HepG2 (cell line): ENCODE measurements around the gene PIGL. TPM values are rescaled to one million over a fixed set of nuclear protein-coding genes. Genes with fewer than 3 reads are reported as not detected.

Experiments
- FOXK1 ChIP-seq: sonication (generic); formaldehyde crosslinking; IDR thresholded peaks from 2 replicates; pipeline ENCODE4 v1.4.0; 2020; ENCODE audit warnings: low read depth, missing genetic modification reagents, borderline replicate concordance
- FOXP4 ChIP-seq: sonication (generic); formaldehyde crosslinking; IDR thresholded peaks from 2 replicates; pipeline ENCODE4 v1.4.0; 2020; ENCODE audit warnings: missing genetic modification reagents
- IKZF5 ChIP-seq: IDR thresholded peaks from 2 replicates; pipeline ENCODE4 v1.6.1; 2018; ENCODE audit warnings: missing genetic modification reagents, mild to moderate bottlenecking, missing compliant biosample characterization
- MNT ChIP-seq: fragments of 450-650 bp; IDR thresholded peaks from 2 replicates; pipeline ENCODE4 v1.6.1; 2016
- MXI1 ChIP-seq: IDR thresholded peaks from 3 replicates; pipeline ENCODE4 v1.6.1; 2012; ENCODE audit warnings: low read depth, low read length, inconsistent platforms, borderline replicate concordance
- MZF1 ChIP-seq: sonication (generic); formaldehyde crosslinking; IDR thresholded peaks from 2 replicates; pipeline ENCODE4 v1.8.1; 2023; ENCODE audit warnings: mild to moderate bottlenecking, missing genetic modification reagents, borderline replicate concordance
- NCOR1 ChIP-seq: fragments of 200-600 bp; sonication (generic); IDR thresholded peaks from 2 replicates; pipeline ENCODE4 v1.7.0; 2017; ENCODE audit warnings: antibody characterized with exemption, low read length, borderline replicate concordance
- POGZ ChIP-seq: sonication (generic); formaldehyde crosslinking; IDR thresholded peaks from 2 replicates; pipeline ENCODE4 v1.4.0; 2020; ENCODE audit warnings: mild to moderate bottlenecking, missing genetic modification reagents
- RFX1 ChIP-seq: fragments of 450-650 bp; IDR thresholded peaks from 2 replicates; pipeline ENCODE4 v1.6.1; 2017
- SNAPC2 ChIP-seq: sonication (generic); formaldehyde crosslinking; IDR thresholded peaks from 2 replicates; pipeline ENCODE4 v1.8.1; 2022; ENCODE audit warnings: mild to moderate bottlenecking, missing genetic modification reagents
- ZBTB21 ChIP-seq: sonication (generic); formaldehyde crosslinking; IDR thresholded peaks from 2 replicates; pipeline ENCODE4 v1.4.0; 2020; ENCODE audit warnings: missing genetic modification reagents
- ZBTB49 ChIP-seq: sonication (generic); formaldehyde crosslinking; IDR thresholded peaks from 2 replicates; pipeline ENCODE4 v1.4.0; 2020; ENCODE audit warnings: missing genetic modification reagents, borderline replicate concordance
- ZNF207 ChIP-seq: fragments of 450-650 bp; IDR thresholded peaks from 2 replicates; pipeline ENCODE4 v1.6.1; 2016; ENCODE audit warnings: antibody characterized with exemption, borderline replicate concordance
- ZNF280B ChIP-seq: sonication (generic); formaldehyde crosslinking; IDR thresholded peaks from 2 replicates; pipeline ENCODE4 v1.5.0; 2020; ENCODE audit warnings: missing genetic modification reagents, mild to moderate bottlenecking, borderline replicate concordance
- ZNF30 ChIP-seq: sonication (generic); formaldehyde crosslinking; IDR thresholded peaks from 2 replicates; pipeline ENCODE4 v1.5.0; 2020; ENCODE audit warnings: mild to moderate bottlenecking, missing genetic modification reagents
- ZNF337 ChIP-seq: sonication (generic); formaldehyde crosslinking; IDR thresholded peaks from 2 replicates; pipeline ENCODE4 v1.5.1; 2020; ENCODE audit warnings: missing genetic modification reagents, low read depth, mild to moderate bottlenecking, borderline replicate concordance
- ZNF33B ChIP-seq: sonication (generic); formaldehyde crosslinking; IDR thresholded peaks from 2 replicates; pipeline ENCODE4 v1.5.1; 2020; ENCODE audit warnings: mild to moderate bottlenecking, missing genetic modification reagents
- ZNF430 ChIP-seq: sonication (generic); formaldehyde crosslinking; IDR thresholded peaks from 2 replicates; pipeline ENCODE4 v1.9.0; 2021; ENCODE audit warnings: mild to moderate bottlenecking, missing genetic modification reagents
- ZNF451 ChIP-seq: sonication (generic); formaldehyde crosslinking; IDR thresholded peaks from 2 replicates; pipeline ENCODE4 v1.5.0; 2020; ENCODE audit warnings: mild to moderate bottlenecking, missing genetic modification reagents
- ZNF766 ChIP-seq: sonication (generic); formaldehyde crosslinking; IDR thresholded peaks from 2 replicates; pipeline ENCODE4 v1.5.0; 2020; ENCODE audit warnings: missing genetic modification reagents, borderline replicate concordance
- polyA plus RNA-seq, 8 experiments: library from polyadenylated mRNA; depleted of rRNA in 3 of 8; stranded (reverse) in 7 of 8; unstranded in 1 of 8; fragments of >200 nt; fragmentation: Illumina TruSeq in 4 of 8; extraction: Trizol in 4 of 8; gene quantifications; 2 replicates each; pipeline versions ENCODE4 v1.2.1 to v1.2.3, GENCODE V29; 2011 to 2016; ENCODE audit warnings: low read depth in 4 of 8, missing spikeins in 1 of 8, mixed read lengths in 1 of 8; ENCODE audit not compliant: insufficient read depth in 1 of 8
- total RNA-seq, 5 experiments: library from RNA; depleted of rRNA; stranded (reverse); fragments of >200 nt; fragmentation: Illumina TruSeq; extraction: Trizol; gene quantifications; 2 replicates each; pipeline ENCODE4 v1.2.3, GENCODE V29; 2016; ENCODE audit warnings: low read depth in 1 of 5

The PIGL gene
- total and polyA plus RNA-seq, 2 of the 13 experiments (the other 11 are each of a cell fraction or from before 2014, with no cell fraction given) = 28.5 to 63.8 TPM

- TF ChIP-seq ZNF280B (CRISPR knock-in tag) (no peak), ZNF33B (CRISPR knock-in tag) (no peak), ZBTB21 (CRISPR knock-in tag) (no peak), FOXK1 (CRISPR knock-in tag) (0 out of 2 replicates have a peak, but pooled peaks have one; percentile 7), ZNF207 (no peak), MZF1 (no peak), RFX1 (no peak), SNAPC2 (CRISPR knock-in tag) (0 out of 2 replicates have a peak, but pooled peaks have one; percentile 34), MXI1 (peak; percentile 67; the same call in 1 of the 3 replicates), POGZ (CRISPR knock-in tag) (no peak; the same call in 1 of the 2 replicates), ZNF30 (CRISPR knock-in tag) (no peak), ZNF337 (no peak), ZBTB49 (CRISPR knock-in tag) (no peak), MNT (peak; percentile 42; the same call in 1 of the 2 replicates), FOXP4 (CRISPR knock-in tag) (no peak), ZNF430 (CRISPR knock-in tag) (0 out of 2 replicates have a peak, but pooled peaks have one; percentile 18), ZNF766 (CRISPR knock-in tag) (0 out of 2 replicates have a peak, but pooled peaks have one; percentile 20), IKZF5 (CRISPR knock-in tag) (peak; percentile 53; the same call in 1 of the 2 replicates), NCOR1 (no peak; the same call in 1 of the 2 replicates), ZNF451 (CRISPR knock-in tag) (no peak)
Observed at GRCh38 chr17:16297367-16298139, 80.5 kb downstream of the PIGL start (continued).
